ENCODE data around the gene NECTIN2. TPM values are rescaled to one million over a fixed set of nuclear protein-coding genes. Genes with fewer than 3 reads are reported as not detected.
"Not testable (repeated sequence)": the region's sequence is repeated elsewhere in the genome, so short reads cannot be mapped to it uniquely, and the experiment has no call there.

Gene NECTIN2
- polyA plus RNA-seq, 1 donor from 2014 or later: not detected

DNA sequence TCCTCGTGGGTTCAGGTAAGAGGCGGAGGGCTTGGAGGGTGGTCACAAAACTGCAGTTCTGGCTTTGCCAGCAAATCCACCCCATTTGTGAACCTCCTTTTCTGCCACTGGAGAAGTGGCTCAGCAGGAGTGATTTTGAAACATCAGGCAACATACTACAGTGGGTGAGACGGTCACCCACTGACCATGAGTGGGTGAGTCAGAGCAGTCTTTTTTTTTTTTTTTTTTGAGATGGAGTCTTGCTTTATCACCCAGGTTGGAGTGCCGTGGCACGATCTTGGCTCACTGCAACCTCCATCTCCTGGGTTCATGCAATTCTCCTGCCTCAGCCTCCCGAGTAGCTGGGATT is 47.9 kb downstream of the NECTIN2 start:
- H3K27ac Mint-ChIP-seq: no peak overlapping the region
- H3K36me3 Mint-ChIP-seq: no peaks in the 10 kb centered on the region
- no peaks in the 10 kb centered on the region for H3K27me3 Mint-ChIP-seq
- peaks cover 0 to 27% (median 20%) of the 10 kb centered on the region in 3 donors for H3K4me1 Mint-ChIP-seq
- H3K4me3 Mint-ChIP-seq: no peak overlapping the region
- H3K9me3 Mint-ChIP-seq: no peaks in the 10 kb centered on the region

DNA sequence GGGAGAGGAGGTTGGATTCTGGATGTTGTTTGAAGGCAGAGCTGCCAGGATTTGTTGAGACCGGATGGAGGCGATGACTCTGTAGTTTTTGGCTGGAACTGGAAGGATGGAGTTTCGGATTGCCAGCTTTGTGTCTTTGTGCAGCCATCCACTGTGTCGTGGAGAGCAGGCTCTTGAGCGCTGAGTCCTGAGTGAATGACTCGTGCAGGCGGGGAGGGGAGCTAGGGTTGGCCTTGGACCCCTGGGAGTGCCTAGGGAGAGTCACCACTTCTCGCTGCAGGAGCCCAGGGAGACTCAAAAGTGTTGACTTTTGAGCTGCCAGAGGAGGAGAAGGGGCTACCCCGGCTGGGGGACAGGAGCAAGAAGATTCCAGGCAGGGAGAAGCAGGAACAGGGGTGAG is 48.8 kb downstream of the NECTIN2 start:
- Mint-ChIP-seq H3K4me1 (peaks cover 0 to 22% (median 20%) of the 10 kb centered on the region in 3 donors), H3K36me3 (no peaks in the 10 kb centered on the region)

GRCh38 chr19:44897835-44898234 is 51.7 kb downstream of the NECTIN2 start:
- peaks cover 0 to 3% (median 2%) of the 10 kb centered on the region in 3 donors for H3K4me1 Mint-ChIP-seq
- H3K4me3 Mint-ChIP-seq: no peak overlapping the region
- H3K27me3 Mint-ChIP-seq: no peaks in the 10 kb centered on the region
- H3K27ac Mint-ChIP-seq: no peak overlapping the region
- H3K9me3 Mint-ChIP-seq: no peaks in the 10 kb centered on the region
- no peaks in the 10 kb centered on the region for H3K36me3 Mint-ChIP-seq

More for the DNA sequence above, 48.8 kb downstream of the NECTIN2 start:
- Mint-ChIP-seq H3K27me3 (no peaks in the 10 kb centered on the region), H3K9me3 (no peaks in the 10 kb centered on the region), H3K4me3 (no peak overlapping the region), H3K27ac (no peak overlapping the region)

- Mint-ChIP-seq H3K27me3 (no peaks in the 10 kb centered on the region), H3K9me3 (no peaks in the 10 kb centered on the region), H3K4me3 (peak overlapping the region in 1 of 4 donors; percentile 45), H3K27ac (no peak overlapping the region), H3K4me1 (peaks cover 0 to 2% (median 0%) of the 10 kb centered on the region in 3 donors), H3K36me3 (no peaks in the 10 kb centered on the region)
Measured at GRCh38 chr19:44900328-44901244, 54.5 kb downstream of the NECTIN2 start.

DNA sequence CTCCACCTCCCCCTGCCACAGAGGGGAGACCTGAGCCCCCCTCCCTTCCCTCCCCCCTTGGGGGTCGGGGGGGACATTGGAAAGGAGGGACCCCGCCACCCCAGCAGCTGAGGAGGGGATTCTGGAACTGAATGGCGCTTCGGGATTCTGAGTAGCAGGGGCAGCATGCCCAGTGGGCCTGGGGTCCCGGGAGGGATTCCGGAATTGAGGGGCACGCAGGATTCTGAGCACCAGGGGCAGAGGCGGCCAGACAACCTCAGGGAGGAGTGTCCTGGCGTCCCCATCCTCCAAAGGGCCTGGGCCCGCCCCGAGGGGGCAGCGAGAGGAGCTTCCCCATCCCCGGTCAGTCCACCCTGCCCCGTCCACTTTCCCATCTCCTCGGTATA is 57.1 kb downstream of the NECTIN2 start:
- Mint-ChIP-seq H3K9me3 (no peaks in the 10 kb centered on the region), H3K4me1 (peaks cover 0 to 6% (median 4%) of the 10 kb centered on the region in 3 donors), H3K27me3 (peaks cover 16% of the 10 kb centered on the region), H3K36me3 (no peaks in the 10 kb centered on the region), H3K4me3 (no peak overlapping the region), H3K27ac (peak overlapping the region in 1 of 3 donors; percentile 5)

DNA sequence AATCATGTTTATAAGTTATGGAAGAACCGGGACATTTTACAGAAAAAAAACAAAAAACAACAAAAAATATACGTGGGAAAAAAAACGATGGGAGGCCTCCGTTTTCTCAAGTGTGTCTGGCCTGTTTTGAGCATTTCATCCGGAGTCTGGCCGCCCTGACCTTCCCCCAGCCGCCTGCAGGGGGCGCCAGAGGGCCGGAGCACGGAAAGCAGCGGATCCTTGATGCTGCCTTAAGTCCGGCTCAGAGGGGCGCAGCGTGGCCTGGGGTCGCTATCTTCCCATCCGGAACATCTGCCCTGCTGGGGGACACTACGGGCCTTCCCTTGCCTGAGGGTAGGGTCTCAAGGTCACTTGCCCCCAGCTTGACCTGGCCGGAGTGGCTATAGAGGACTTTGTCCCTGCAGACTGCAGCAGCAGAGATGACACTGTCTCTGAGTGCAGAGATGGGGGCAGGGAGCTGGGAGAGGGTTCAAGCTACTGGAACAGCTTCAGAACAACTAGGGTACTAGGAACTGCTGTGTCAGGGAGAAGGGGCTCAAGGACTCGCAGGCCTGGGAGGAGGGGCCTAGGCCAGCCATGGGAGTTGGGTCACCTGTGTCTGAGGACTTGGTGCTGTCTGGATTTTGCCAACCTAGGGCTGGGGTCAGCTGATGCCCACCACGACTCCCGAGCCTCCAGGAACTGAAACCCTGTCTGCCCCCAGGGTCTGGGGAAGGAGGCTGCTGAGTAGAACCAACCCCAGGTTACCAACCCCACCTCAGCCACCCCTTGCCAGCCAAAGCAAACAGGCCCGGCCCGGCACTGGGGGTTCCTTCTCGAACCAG is 57.7 kb downstream of the NECTIN2 start:
- H3K36me3 Mint-ChIP-seq: no peaks in the 10 kb centered on the region
- peaks cover 16% of the 10 kb centered on the region for H3K27me3 Mint-ChIP-seq
- no peak overlapping the region for H3K4me3 Mint-ChIP-seq
- H3K9me3 Mint-ChIP-seq: no peaks in the 10 kb centered on the region
- H3K27ac Mint-ChIP-seq: peak overlapping the region in 2 of 3 donors; percentile 5 to 59
- peaks cover 0 to 6% (median 4%) of the 10 kb centered on the region in 3 donors for H3K4me1 Mint-ChIP-seq

GRCh38 chr19:44904426-44904994 is 58.4 kb downstream of the NECTIN2 start:
- Mint-ChIP-seq H3K4me1 (peaks cover 0 to 6% (median 4%) of the 10 kb centered on the region in 3 donors), H3K36me3 (no peaks in the 10 kb centered on the region), H3K27ac (no peak overlapping the region), H3K4me3 (no peak overlapping the region), H3K27me3 (peaks cover 16% of the 10 kb centered on the region), H3K9me3 (no peaks in the 10 kb centered on the region)

DNA sequence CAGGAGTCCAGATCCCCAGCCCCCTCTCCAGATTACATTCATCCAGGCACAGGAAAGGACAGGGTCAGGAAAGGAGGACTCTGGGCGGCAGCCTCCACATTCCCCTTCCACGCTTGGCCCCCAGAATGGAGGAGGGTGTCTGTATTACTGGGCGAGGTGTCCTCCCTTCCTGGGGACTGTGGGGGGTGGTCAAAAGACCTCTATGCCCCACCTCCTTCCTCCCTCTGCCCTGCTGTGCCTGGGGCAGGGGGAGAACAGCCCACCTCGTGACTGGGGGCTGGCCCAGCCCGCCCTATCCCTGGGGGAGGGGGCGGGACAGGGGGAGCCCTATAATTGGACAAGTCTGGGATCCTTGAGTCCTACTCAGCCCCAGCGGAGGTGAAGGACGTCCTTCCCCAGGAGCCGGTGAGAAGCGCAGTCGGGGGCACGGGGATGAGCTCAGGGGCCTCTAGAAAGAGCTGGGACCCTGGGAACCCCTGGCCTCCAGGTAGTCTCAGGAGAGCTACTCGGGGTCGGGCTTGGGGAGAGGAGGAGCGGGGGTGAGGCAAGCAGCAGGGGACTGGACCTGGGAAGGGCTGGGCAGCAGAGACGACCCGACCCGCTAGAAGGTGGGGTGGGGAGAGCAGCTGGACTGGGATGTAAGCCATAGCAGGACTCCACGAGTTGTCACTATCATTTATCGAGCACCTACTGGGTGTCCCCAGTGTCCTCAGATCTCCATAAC is 59.5 kb downstream of the NECTIN2 start, which contains the start of gene APOE:
Gene APOE, plus strand, starts transcription at position 360 of the 724 bp plus-strand sequence. CDS start 829 bp downstream, outside the sequence.
- Mint-ChIP-seq H3K4me1 (peaks cover 0 to 6% (median 4%) of the 10 kb centered on the region in 3 donors), H3K27me3 (peaks cover 16% of the 10 kb centered on the region), H3K9me3 (no peaks in the 10 kb centered on the region), H3K36me3 (no peaks in the 10 kb centered on the region), H3K27ac (no peak within 1 kb of the TSS), H3K4me3 (peak within 1 kb of the TSS in 2 of 4 donors; percentile 49 to 80)

DNA sequence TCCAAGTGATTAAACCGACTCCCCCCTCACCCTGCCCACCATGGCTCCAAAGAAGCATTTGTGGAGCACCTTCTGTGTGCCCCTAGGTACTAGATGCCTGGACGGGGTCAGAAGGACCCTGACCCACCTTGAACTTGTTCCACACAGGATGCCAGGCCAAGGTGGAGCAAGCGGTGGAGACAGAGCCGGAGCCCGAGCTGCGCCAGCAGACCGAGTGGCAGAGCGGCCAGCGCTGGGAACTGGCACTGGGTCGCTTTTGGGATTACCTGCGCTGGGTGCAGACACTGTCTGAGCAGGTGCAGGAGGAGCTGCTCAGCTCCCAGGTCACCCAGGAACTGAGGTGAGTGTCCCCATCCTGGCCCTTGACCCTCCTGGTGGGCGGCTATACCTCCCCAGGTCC is 61.5 kb downstream of the NECTIN2 start:
- Mint-ChIP-seq H3K9me3 (no peaks in the 10 kb centered on the region), H3K36me3 (no peaks in the 10 kb centered on the region), H3K4me3 (no peak overlapping the region), H3K27ac (no peak overlapping the region), H3K4me1 (peaks cover 0 to 6% (median 4%) of the 10 kb centered on the region in 3 donors), H3K27me3 (peaks cover 23% of the 10 kb centered on the region)

- no peaks in the 10 kb centered on the region for H3K9me3 Mint-ChIP-seq
- H3K4me3 Mint-ChIP-seq: no peak overlapping the region
- H3K27me3 Mint-ChIP-seq: peaks cover 25% of the 10 kb centered on the region
- peaks cover 0 to 6% (median 4%) of the 10 kb centered on the region in 3 donors for H3K4me1 Mint-ChIP-seq
- no peaks in the 10 kb centered on the region for H3K36me3 Mint-ChIP-seq
- no peak overlapping the region for H3K27ac Mint-ChIP-seq
Measured at GRCh38 chr19:44908074-44908835, 62.2 kb downstream of the NECTIN2 start.

- Mint-ChIP-seq H3K4me3 (no peak overlapping the region), H3K27ac (no peak overlapping the region), H3K9me3 (no peaks in the 10 kb centered on the region), H3K36me3 (no peaks in the 10 kb centered on the region), H3K27me3 (peaks cover 25% of the 10 kb centered on the region), H3K4me1 (peaks cover 4% of the 10 kb centered on the region in 3 donors)
Measured at GRCh38 chr19:44908836-44909261, 62.8 kb downstream of the NECTIN2 start.

DNA sequence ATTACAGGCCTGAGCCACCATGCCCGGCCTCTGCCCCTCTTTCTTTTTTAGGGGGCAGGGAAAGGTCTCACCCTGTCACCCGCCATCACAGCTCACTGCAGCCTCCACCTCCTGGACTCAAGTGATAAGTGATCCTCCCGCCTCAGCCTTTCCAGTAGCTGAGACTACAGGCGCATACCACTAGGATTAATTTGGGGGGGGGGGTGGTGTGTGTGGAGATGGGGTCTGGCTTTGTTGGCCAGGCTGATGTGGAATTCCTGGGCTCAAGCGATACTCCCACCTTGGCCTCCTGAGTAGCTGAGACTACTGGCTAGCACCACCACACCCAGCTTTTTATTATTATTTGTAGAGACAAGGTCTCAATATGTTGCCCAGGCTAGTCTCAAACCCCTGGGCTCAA is 63.7 kb downstream of the NECTIN2 start:
- Mint-ChIP-seq H3K27ac (no peak overlapping the region), H3K4me1 (peaks cover 5 to 9% (median 8%) of the 10 kb centered on the region in 3 donors), H3K4me3 (no peak overlapping the region), H3K36me3 (no peaks in the 10 kb centered on the region), H3K9me3 (no peaks in the 10 kb centered on the region), H3K27me3 (peaks cover 30% of the 10 kb centered on the region)

- H3K4me1 Mint-ChIP-seq, H3K4me3 Mint-ChIP-seq, H3K27ac Mint-ChIP-seq, H3K9me3 Mint-ChIP-seq, H3K36me3 Mint-ChIP-seq: not testable (repeated sequence)
- peaks cover 20% of the 10 kb centered on the region for H3K27me3 Mint-ChIP-seq
Measured at GRCh38 chr19:44911896-44912295, 65.8 kb downstream of the NECTIN2 start.

DNA sequence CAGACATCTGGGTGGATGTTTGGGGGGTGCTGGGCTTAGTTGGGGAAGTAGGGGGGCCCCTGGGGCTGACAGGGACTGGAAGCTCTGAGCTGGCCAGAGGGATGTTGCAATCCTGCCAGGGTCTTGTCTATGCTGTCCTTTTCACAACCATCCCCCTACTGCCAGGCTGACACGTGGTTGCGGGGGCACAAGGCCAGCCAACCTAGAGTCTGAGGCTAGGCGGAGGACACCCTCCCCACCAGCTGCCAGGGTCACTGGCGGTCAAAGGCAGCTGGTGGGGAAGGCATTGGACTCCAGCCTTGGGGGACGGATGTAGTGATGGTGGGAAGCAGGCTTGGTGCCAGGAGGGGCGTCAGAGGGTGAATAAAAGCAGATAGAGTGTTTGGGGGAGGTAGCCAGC is 66.8 kb downstream of the NECTIN2 start:
- Mint-ChIP-seq H3K4me1 (peaks cover 7 to 8% (median 7%) of the 10 kb centered on the region in 3 donors), H3K4me3 (no peak overlapping the region), H3K27ac (no peak overlapping the region), H3K27me3 (peaks cover 17% of the 10 kb centered on the region), H3K9me3 (no peaks in the 10 kb centered on the region), H3K36me3 (no peaks in the 10 kb centered on the region)

All from IgD-negative memory B cell (primary cell).